HL-60/S4 treated with retinoic acid at 250 ng/mL for 4 days and 3 days (cell line): ENCODE results near the gene CABLES1.
"Not testable (repeated sequence)": the region's sequence is repeated elsewhere in the genome, so short reads cannot be mapped to it uniquely, and the experiment has no call there.

Experiments
- in situ Hi-C: fragments of 300-500 bp; cut with MboI; formaldehyde crosslinking; loops from 2 replicates; pipeline ENCODE4 v1.7.0; 2022; ENCODE audit warnings: low sequenced_read_pairs

The CABLES1 gene

GRCh38 chr18:23238651-23239349, 103.5 kb downstream of the CABLES1 start:
- in situ Hi-C loops: no loop called here

- in situ Hi-C loops: no loop called here
Measured at GRCh38 chr18:23239350-23239692, 104.0 kb downstream of the CABLES1 start.

- in situ Hi-C loops: no loop called here
Measured at GRCh38 chr18:23239885-23240608, 104.8 kb downstream of the CABLES1 start.

- in situ Hi-C loops: no loop called here
Measured at GRCh38 chr18:23240609-23240930, 105.3 kb downstream of the CABLES1 start.

GRCh38 chr18:23241833-23242496, 106.7 kb downstream of the CABLES1 start:
- in situ Hi-C loops: not testable (repeated sequence)

GRCh38 chr18:23243178-23243577, 107.9 kb downstream of the CABLES1 start:
- in situ Hi-C loops: no loop called here

- in situ Hi-C loops: no loop called here
Measured at GRCh38 chr18:23243816-23244215, 108.5 kb downstream of the CABLES1 start.

GRCh38 chr18:23244401-23244800, 109.1 kb downstream of the CABLES1 start:
- in situ Hi-C loops: no loop called here

GRCh38 chr18:23245461-23245860, 110.2 kb downstream of the CABLES1 start:
- in situ Hi-C loops: no loop called here

- in situ Hi-C loops: no loop called here
Measured at GRCh38 chr18:23247331-23247730, 112.0 kb downstream of the CABLES1 start.

GRCh38 chr18:23247896-23248295, 112.6 kb downstream of the CABLES1 start:
- in situ Hi-C loops: no loop called here

- in situ Hi-C loops: no loop called here
Measured at GRCh38 chr18:23248826-23249225, 113.5 kb downstream of the CABLES1 start.

GRCh38 chr18:23249348-23249747, 114.1 kb downstream of the CABLES1 start:
- in situ Hi-C loops: no loop called here

GRCh38 chr18:23250893-23251656, 115.8 kb downstream of the CABLES1 start:
- in situ Hi-C loops: no loop called here

GRCh38 chr18:23253630-23254029, 118.3 kb downstream of the CABLES1 start:
- in situ Hi-C loops: no loop called here

- in situ Hi-C loops: no loop called here
Measured at GRCh38 chr18:23257137-23257536, 121.9 kb downstream of the CABLES1 start.

GRCh38 chr18:23257686-23258565, 122.6 kb downstream of the CABLES1 start:
- in situ Hi-C loops: no loop called here

GRCh38 chr18:23258566-23259469, 123.5 kb downstream of the CABLES1 start:
- in situ Hi-C loops: no loop called here
